SJCRH30 (cell line): Measurements from ENCODE around the gene TRIM28. TPM values are rescaled to one million over a fixed set of nuclear protein-coding genes. Genes with fewer than 3 reads are reported as not detected.

Experiments
- DNase-seq, 2 experiments: peaks; one replicate each; pipeline ENCODE4 v3.0.0-alpha.2; 2015 to 2020
- H3K27ac ChIP-seq: fragments of 250-450 bp; sonication (Bioruptor Pico); 2 replicates; pipeline ENCODE4 v1.5.1; 2020; ENCODE audit warnings: mild to moderate bottlenecking, moderate library complexity
- H3K27me3 ChIP-seq: fragments of 250-450 bp; sonication (Bioruptor Pico); 2 replicates; pipeline ENCODE4 v1.5.1; 2020; ENCODE audit warnings: mild to moderate bottlenecking, moderate library complexity
- H3K36me3 ChIP-seq: fragments of 250-450 bp; sonication (Bioruptor Pico); 2 replicates; pipeline ENCODE4 v1.5.1; 2020; ENCODE audit warnings: mild to moderate bottlenecking, moderate library complexity
- H3K4me1 ChIP-seq: fragments of 250-450 bp; sonication (Bioruptor Pico); 2 replicates; pipeline ENCODE4 v1.5.1; 2020; ENCODE audit warnings: mild to moderate bottlenecking, moderate library complexity
- H3K4me3 ChIP-seq: fragments of 250-450 bp; sonication (Bioruptor Pico); 2 replicates; pipeline ENCODE4 v1.5.1; 2020; ENCODE audit warnings: mild to moderate bottlenecking, moderate library complexity
- H3K9me3 ChIP-seq: fragments of 250-450 bp; sonication (Bioruptor Pico); replicated peaks from 2 replicates; pipeline ENCODE4 v1.5.1; 2020; ENCODE audit warnings: mild to moderate bottlenecking, moderate library complexity
- total RNA-seq: library from RNA; depleted of rRNA; stranded (reverse); fragments of >200 nt; shearing (Covaris generic); gene quantifications from 2 replicates; pipeline ENCODE4 v1.2.3, GENCODE V29; 2014; rRNA removed

TRIM28 gene
- total RNA-seq, 1 experiment from 2014 or later, result 586 TPM

DNA sequence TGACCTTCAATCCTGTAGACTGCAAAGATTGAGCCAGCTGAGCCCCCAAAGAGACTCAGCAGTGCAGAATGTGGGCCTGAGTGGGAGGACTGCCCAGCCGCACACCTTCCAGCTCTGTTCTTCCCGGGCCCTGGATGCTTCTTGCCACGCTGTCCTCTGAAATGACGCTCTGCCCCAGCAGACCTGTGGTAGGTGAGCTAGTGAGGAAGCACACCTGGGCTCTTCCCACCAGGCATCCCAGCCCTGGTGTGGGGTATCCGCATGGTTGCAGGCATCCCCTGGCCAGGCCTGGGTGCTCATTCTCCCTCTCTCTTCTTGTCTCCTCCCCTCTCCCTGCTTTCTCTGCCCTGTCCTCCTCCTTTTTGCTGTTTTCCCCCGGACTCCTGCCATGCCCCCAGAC lies 39.1 kb downstream of the TRIM28 start:
- H3K4me1 ChIP-seq, result no peaks in the 10 kb centered on the region
- no peaks in the 10 kb centered on the region for H3K36me3 ChIP-seq
- no peaks in the 10 kb centered on the region for H3K9me3 ChIP-seq
- no peaks in the 10 kb centered on the region for H3K27me3 ChIP-seq
- DNase-seq, result no peak
- H3K4me3 ChIP-seq, result no peak overlapping the region
- no peak overlapping the region for H3K27ac ChIP-seq

- Histone ChIP-seq H3K9me3 (no peaks in the 10 kb centered on the region), H3K4me3 (no peak overlapping the region), H3K36me3 (no peaks in the 10 kb centered on the region), H3K27ac (no peak overlapping the region), H3K4me1 (no peaks in the 10 kb centered on the region), H3K27me3 (no peaks in the 10 kb centered on the region)
- no peak for DNase-seq
Observed at GRCh38 chr19:58584498-58585441, 40.9 kb downstream of the TRIM28 start.

- no peak for DNase-seq
- Histone ChIP-seq H3K9me3 (no peaks in the 10 kb centered on the region), H3K4me3 (no peak overlapping the region), H3K27ac (no peak overlapping the region), H3K27me3 (no peaks in the 10 kb centered on the region), H3K4me1 (no peaks in the 10 kb centered on the region), H3K36me3 (no peaks in the 10 kb centered on the region)
Observed at GRCh38 chr19:58585442-58586132, 41.7 kb downstream of the TRIM28 start.

DNA sequence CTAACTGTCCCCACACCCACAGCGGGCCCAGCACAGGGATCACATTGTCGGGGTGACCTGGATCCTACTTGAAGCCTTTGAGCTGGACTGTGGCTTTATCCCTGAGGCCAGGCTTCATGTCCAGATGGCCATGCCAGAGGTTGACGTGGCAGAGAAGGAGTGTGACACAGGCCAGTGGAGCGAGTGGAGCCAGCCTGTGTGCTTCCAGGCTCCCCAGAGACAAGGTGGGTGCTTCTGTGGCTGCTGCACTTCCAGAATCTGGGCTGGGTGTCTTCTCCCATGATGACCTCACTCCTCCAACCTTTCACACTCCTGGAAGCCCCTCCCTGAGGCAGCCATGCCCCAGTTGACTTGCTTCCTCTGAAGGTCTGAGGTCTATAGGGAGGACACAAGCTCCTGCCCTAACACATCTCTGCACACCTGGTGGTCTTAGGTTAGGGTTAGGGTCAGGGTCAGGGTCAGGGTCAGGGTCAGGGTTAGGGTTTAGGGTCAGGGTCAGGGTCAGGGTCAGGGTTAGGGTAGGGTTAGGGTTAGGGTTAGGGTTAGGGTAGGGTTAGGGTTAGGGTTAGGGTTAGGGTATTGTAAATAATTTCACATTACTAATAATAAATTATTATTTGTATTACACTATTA lies 42.4 kb downstream of the TRIM28 start:
- no peaks in the 10 kb centered on the region for H3K27me3 ChIP-seq
- H3K9me3 ChIP-seq, result no peaks in the 10 kb centered on the region
- no peaks in the 10 kb centered on the region for H3K36me3 ChIP-seq
- no peak overlapping the region for H3K27ac ChIP-seq
- no peaks in the 10 kb centered on the region for H3K4me1 ChIP-seq
- DNase-seq, result no peak
- H3K4me3 ChIP-seq, result no peak overlapping the region

Other genes starting within 250 kb of the TRIM28 start
- gene ERVK3-1, start 238.7 kb upstream of the TRIM28 start, total RNA-seq, result 45.0 and 47.4 TPM in 2 replicates
- 4.7 and 5.0 TPM in 2 replicates for gene ZSCAN22, start 217.1 kb upstream of the TRIM28 start, total RNA-seq
- 9.7 and 10.2 TPM in 2 replicates for gene A1BG, start 190.6 kb upstream of the TRIM28 start, total RNA-seq
- 0.45 and 0.73 TPM in 2 replicates for gene ZNF497, start 181.3 kb upstream of the TRIM28 start, total RNA-seq
- 0.30 and 0.47 TPM in 2 replicates for gene ZNF837, start 163.0 kb upstream of the TRIM28 start, total RNA-seq
- gene RPS5, start 156.8 kb upstream of the TRIM28 start, total RNA-seq, result 1,942 and 2,376 TPM in 2 replicates
- 0.20 and 0.38 TPM in 2 replicates for gene RNF225, start 148.4 kb upstream of the TRIM28 start, total RNA-seq
- gene ZNF584, start 135.4 kb upstream of the TRIM28 start, total RNA-seq, result 12.2 and 13.8 TPM in 2 replicates
- gene ZNF132, start 103.9 kb upstream of the TRIM28 start, total RNA-seq, result not detected in 2 replicates
- 6.4 and 6.7 TPM in 2 replicates for gene ZNF324B, start 92.4 kb upstream of the TRIM28 start, total RNA-seq
- gene ZNF324, start 77.0 kb upstream of the TRIM28 start, total RNA-seq, result 9.1 and 9.6 TPM in 2 replicates
- gene ZNF446, start 67.7 kb upstream of the TRIM28 start, total RNA-seq, result 6.1 and 6.7 TPM in 2 replicates
- 0.89 and 1.0 TPM in 2 replicates for gene SLC27A5, start 32.1 kb upstream of the TRIM28 start, total RNA-seq
- gene ZBTB45, start 24.3 kb upstream of the TRIM28 start, total RNA-seq, result 5.1 and 5.5 TPM in 2 replicates
- gene CHMP2A, start 11.0 kb downstream of the TRIM28 start, total RNA-seq, result 40.1 and 44.9 TPM in 2 replicates
- 62.8 and 72.0 TPM in 2 replicates for gene UBE2M, start 14.5 kb downstream of the TRIM28 start, total RNA-seq
- gene MZF1, start 29.3 kb downstream of the TRIM28 start, total RNA-seq, result 6.0 and 6.5 TPM in 2 replicates